GM19099 (cell line): ENCODE data around the gene NAV2.

Experiments used
- POLR2A ChIP-seq: IDR thresholded peaks from 3 replicates; pipeline ENCODE4 v1.6.1; 2011; ENCODE audit warnings: low read depth; ENCODE audit not compliant: insufficient read length; ENCODE audit errors: extremely low read depth

Gene NAV2

GRCh38 chr11:19903620-19904069 is 191.0 kb downstream of the NAV2 start:
- no peak for TF ChIP-seq POLR2A

DNA sequence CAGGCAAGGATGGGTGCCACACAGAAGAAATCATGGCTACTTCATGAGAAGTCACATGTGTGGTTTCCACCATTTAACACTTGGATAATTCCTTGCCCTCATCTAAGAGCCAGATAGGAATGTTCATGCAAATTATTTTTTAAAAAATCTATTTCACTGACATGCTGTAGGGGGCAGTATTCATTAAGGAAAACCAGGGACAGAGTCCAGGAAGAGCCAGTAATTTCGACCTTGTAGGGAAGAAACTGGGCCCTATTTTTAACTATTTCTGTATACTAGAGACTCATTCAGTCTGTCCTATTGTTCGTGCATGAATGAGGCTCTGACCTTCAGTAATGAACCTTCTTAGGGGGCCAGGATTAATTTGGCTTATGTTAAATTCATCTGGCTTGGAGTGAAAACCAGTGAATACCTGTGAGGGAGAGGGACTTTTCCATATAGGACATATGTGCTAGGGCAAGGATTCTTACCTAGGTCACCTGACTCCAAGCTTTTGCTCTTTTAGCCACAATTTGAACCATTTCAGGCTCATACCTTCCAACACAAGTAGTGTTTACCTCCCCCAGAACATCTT is 192.7 kb downstream of the NAV2 start:
- TF ChIP-seq POLR2A: no peak

DNA sequence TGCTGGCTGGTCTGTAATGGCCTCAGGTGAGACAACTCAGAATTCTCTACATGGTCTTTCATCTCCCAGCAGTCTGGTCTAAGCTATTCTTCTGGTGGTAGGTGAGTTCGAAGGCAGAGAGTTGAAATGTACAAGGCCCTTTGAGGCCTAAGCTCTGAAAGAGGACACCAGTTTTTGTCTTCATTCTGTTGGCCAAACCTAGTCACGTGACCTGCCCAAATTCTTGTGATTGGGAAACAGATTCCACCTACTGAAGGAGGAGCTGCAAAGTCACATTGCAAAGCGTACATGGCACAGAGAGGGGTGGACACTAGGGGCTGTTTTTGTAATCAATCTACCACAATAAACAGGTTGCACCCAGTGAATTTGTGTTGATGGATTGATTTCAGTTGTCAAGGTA is 193.5 kb downstream of the NAV2 start:
- no peak for TF ChIP-seq POLR2A

DNA sequence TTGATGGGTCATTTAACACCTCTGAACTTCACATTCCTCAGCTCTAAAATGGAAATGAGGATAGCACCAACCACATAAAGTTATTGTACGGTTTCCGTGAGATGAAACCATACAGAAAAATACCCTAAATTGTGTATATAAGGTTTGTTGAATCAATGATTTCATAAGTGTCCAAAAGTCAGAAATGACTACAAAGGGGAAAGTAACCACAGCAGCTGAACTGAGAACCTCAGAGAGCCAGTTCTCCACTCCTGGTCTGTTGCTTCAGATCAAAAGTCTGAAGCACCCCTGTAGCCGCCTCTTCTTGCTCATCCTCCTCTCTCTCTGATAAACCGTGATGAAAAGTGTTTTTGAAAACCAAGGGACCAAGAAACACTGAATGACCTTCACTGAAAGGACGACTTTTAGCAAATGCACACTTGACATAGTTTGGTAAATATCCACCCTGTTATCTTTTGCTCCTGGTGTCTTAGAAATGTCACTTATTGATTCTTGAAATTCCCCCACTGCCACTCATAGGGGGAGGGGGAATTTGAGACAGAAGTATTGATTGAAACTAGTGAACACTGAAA is 194.5 kb downstream of the NAV2 start:
- no peak for TF ChIP-seq POLR2A

GRCh38 chr11:19907839-19908238 is 195.2 kb downstream of the NAV2 start:
- no peak for TF ChIP-seq POLR2A

GRCh38 chr11:19910931-19911330 is 198.3 kb downstream of the NAV2 start:
- no peak for TF ChIP-seq POLR2A

DNA sequence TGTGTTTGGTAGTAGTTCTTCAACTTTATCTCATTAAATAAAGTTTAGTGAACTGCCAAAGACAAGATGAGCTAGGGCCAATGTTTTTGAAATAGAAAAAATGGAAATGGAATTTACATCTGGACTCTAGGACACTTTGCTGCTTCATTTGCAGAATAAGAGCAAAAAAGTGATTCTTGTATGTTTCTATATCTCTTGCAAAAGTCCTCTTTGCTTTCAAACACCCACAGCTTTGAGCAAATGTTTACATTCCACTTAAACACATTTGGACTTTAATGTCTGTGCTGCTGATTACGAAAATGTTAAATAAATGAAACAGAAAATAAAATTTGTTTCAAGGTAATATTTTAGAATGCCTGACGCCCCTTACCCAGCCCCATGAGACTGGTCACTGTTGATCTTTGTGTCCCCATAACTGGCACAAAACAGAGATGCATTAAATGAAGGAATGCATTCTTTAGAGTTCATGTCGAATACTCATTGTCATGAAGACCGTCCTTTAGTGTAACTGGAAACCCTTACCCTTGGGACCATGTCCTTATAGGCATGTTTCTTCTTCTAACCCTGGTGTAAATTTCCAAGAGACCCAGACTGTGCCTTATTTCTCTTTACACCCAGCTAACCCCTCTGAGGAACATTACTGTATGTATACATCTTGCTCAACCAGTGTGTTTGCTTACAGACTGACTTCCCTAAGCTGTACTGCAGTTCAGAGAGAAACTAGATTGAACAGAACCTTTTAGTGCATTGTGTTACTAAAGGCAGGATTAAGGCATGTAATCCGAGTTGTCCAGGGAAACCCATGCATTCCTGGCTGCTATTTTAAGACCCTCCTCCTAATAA is 199.7 kb downstream of the NAV2 start:
- TF ChIP-seq POLR2A: no peak

GRCh38 chr11:19912958-19913892 is 200.6 kb downstream of the NAV2 start:
- TF ChIP-seq POLR2A: no peak

DNA sequence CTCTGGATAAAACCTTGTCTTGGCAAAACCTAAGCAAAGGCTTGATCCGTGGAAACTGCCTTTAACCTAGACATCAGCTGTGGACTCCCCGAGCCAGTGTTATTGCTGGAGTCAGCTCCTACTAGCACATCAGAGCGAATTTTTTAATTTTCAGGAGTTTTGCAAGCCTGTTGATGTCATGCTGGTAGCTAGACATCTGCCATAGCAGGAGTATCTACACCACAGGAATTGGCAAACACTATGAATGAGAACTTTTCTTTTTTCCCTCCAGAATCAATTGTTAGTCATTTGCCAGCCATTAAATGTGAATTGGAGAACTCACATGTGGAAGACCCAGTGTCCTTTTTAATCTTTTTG is 201.2 kb downstream of the NAV2 start:
- TF ChIP-seq POLR2A: no peak

- TF ChIP-seq POLR2A: no peak
Measured at GRCh38 chr11:19915808-19916207, 203.2 kb downstream of the NAV2 start.

DNA sequence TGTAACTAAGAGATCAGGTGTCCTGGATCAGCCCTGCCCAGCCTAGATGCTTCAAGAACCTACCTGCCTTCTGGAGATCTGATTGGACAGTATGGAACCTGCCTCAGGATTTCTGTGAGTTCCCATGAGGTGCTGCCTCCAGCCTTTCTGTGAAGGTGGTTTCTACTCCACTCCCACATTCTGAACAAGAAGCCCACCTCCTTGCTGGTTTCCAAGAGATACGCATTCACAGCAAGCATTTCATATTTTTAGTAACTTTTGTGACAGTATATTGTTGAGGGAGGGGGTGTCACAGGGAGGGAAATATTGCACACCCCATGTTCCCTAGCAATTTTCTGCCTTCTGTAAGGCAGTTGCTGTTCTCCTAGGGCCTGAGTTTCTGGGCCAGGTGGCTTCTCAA is 204.4 kb downstream of the NAV2 start:
- TF ChIP-seq POLR2A: no peak

GRCh38 chr11:19918302-19919049 is 205.8 kb downstream of the NAV2 start:
- TF ChIP-seq POLR2A: no peak

DNA sequence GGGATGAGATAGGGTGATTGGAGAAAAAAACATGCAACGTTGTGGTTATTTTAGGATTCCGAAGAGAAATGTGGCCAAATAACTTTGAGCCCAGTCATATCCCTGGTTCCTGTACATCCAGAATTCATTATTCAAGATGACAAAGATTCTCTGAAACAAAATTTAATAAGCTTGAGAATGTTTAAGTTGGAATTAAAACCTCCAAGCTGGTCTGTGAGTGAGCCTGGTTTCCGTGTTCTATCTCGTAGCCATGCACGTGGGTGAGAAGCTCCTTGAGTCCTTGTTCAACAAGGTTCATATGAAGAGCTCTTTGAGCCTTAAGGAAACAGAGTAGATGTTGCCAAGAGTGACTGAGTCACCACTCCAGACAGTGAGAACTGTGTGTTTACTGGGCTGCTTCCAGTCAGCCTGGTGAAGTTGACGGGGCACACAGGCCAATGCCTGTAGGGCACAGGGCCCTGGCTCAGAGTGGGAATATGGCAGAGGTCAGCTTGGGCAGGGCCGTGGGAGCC is 206.5 kb downstream of the NAV2 start:
- TF ChIP-seq POLR2A: no peak

- TF ChIP-seq POLR2A: no peak
Measured at GRCh38 chr11:19920982-19921381, 208.3 kb downstream of the NAV2 start.
